ENCODE measurements around the gene ADGRA1.

- TF ChIP-seq ZNF8 (CRISPR knock-in tag; IDR thresholded peaks at IDR 0.05) (no peak), POU6F1 (CRISPR knock-in tag; IDR thresholded peaks at IDR 0.05; ENCODE audit: borderline replicate concordance, low read depth) (no peak), CREB5 (CRISPR knock-in tag; IDR thresholded peaks at IDR 0.05; ENCODE audit: low read depth) (no peak), ZNF70 (CRISPR knock-in tag; IDR thresholded peaks at IDR 0.05) (no peak), ARNTL (CRISPR knock-in tag; IDR thresholded peaks at IDR 0.05; ENCODE audit: borderline replicate concordance, low read depth) (no peak), ZFP30 (CRISPR knock-in tag; IDR thresholded peaks at IDR 0.05) (no peak), ISL1 (CRISPR knock-in tag; IDR thresholded peaks at IDR 0.05) (no peak)
These were observed 92.7 kb downstream of the ADGRA1 start for GRCh38 chr10:133180192-133180964.
